Liver (tissue), 9 donors: ENCODE data around the gene YIPF6. TPM values are rescaled to one million over a fixed set of nuclear protein-coding genes. Genes with fewer than 3 reads are reported as not detected.

Source experiments
- DNase-seq: peaks from one replicate; pipeline ENCODE4 v3.0.0-alpha.2; 2017; ENCODE audit warnings: low spot score
- H3K27ac ChIP-seq, 2 donors: one replicate each; pipeline ENCODE4 v1.7.0; 2013; ENCODE audit warnings: inconsistent platforms in 2 of 2, low read length in 2 of 2, control low read depth in 1 of 2, low read depth in 1 of 2, mild to moderate bottlenecking in 1 of 2
- H3K27me3 ChIP-seq, 4 donors: one replicate each; pipeline versions ENCODE4 v1.6.1 to v1.7.0; 2013; ENCODE audit warnings: low read length in 3 of 4, inconsistent platforms in 1 of 4, mild to moderate bottlenecking in 1 of 4, moderate library complexity in 1 of 4; ENCODE audit not compliant: control insufficient read depth in 4 of 4, insufficient read depth in 4 of 4
- H3K36me3 ChIP-seq, 4 donors: one replicate each; pipeline versions ENCODE4 v1.6.1 to v1.7.0; 2013; ENCODE audit warnings: low read length in 3 of 4, mild to moderate bottlenecking in 3 of 4, low read depth in 1 of 4, moderate library complexity in 1 of 4; ENCODE audit not compliant: control insufficient read depth in 4 of 4, insufficient read depth in 3 of 4
- H3K4me1 ChIP-seq, 4 donors: one replicate each; pipeline versions ENCODE4 v1.6.1 to v1.7.0; 2013; ENCODE audit warnings: low read length in 3 of 4, mild to moderate bottlenecking in 3 of 4, moderate library complexity in 1 of 4; ENCODE audit not compliant: control insufficient read depth in 4 of 4, insufficient read depth in 4 of 4
- H3K4me3 ChIP-seq, 3 donors: one replicate each; pipeline versions ENCODE4 v1.6.1 to v1.7.0; 2013; ENCODE audit warnings: low read length in 3 of 3, control low read depth in 1 of 3, low read depth in 1 of 3, mild to moderate bottlenecking in 1 of 3
- H3K9ac ChIP-seq, 2 donors: one replicate each; pipeline ENCODE4 v1.7.0; 2013; ENCODE audit warnings: low read length in 2 of 2, mild to moderate bottlenecking in 2 of 2, moderate library complexity in 2 of 2, control low read depth in 1 of 2, low read depth in 1 of 2
- H3K9me3 ChIP-seq, 4 donors: one replicate each; pipeline versions ENCODE4 v1.6.1 to v1.7.0; 2013; ENCODE audit warnings: low read length in 3 of 4; ENCODE audit not compliant: control insufficient read depth in 4 of 4
- ATF3 ChIP-seq: IDR thresholded peaks from 2 replicates; pipeline ENCODE4 v1.6.1; 2016; ENCODE audit warnings: antibody characterized with exemption
- CTCF ChIP-seq: fragments of 150-350 bp; IDR thresholded peaks from 2 replicates; pipeline ENCODE4 v1.5.1; 2017; ENCODE audit warnings: improper control_type of control experiment, low read depth, low read length; ENCODE audit not compliant: missing input control
- EGR1 ChIP-seq, 2 donors: IDR thresholded peaks; 2 replicates each; pipeline ENCODE4 v1.6.1; 2016 to 2018; ENCODE audit warnings: antibody characterized with exemption in 2 of 2, low read depth in 2 of 2
- FOXA1 ChIP-seq: IDR thresholded peaks from 2 replicates; pipeline ENCODE4 v1.6.1; 2016; ENCODE audit warnings: antibody characterized with exemption
- FOXA2 ChIP-seq: IDR thresholded peaks from 2 replicates; pipeline ENCODE4 v1.6.1; 2016; ENCODE audit warnings: antibody characterized with exemption
- GABPA ChIP-seq, 2 donors: IDR thresholded peaks in 1 of 2; conservative IDR thresholded peaks in 1 of 2; 2 replicates each; pipeline ENCODE4 v1.6.1; 2016; ENCODE audit warnings: antibody characterized with exemption in 2 of 2, mild to moderate bottlenecking in 1 of 2, moderate library complexity in 1 of 2
- HNF4A ChIP-seq, 2 donors: conservative IDR thresholded peaks; 2 replicates each; pipeline ENCODE4 v1.6.1; 2016; ENCODE audit warnings: antibody characterized with exemption in 2 of 2, mild to moderate bottlenecking in 2 of 2
- HNF4G ChIP-seq: IDR thresholded peaks from 2 replicates; pipeline ENCODE4 v1.6.1; 2016; ENCODE audit warnings: antibody characterized with exemption
- JUND ChIP-seq, 2 donors: IDR thresholded peaks; 2 replicates each; pipeline ENCODE4 v1.6.1; 2016; ENCODE audit warnings: antibody characterized with exemption in 2 of 2
- NR2F2 ChIP-seq: IDR thresholded peaks from 2 replicates; pipeline ENCODE4 v1.6.1; 2016; ENCODE audit warnings: antibody characterized with exemption
- RAD21 ChIP-seq, 2 donors: IDR thresholded peaks; 2 replicates each; pipeline ENCODE4 v1.6.1; 2016; ENCODE audit warnings: antibody characterized with exemption in 2 of 2, mild to moderate bottlenecking in 2 of 2
- REST ChIP-seq: IDR thresholded peaks from 2 replicates; pipeline ENCODE4 v1.6.1; 2016; ENCODE audit warnings: antibody characterized with exemption, mild to moderate bottlenecking
- RXRA ChIP-seq, 2 donors: IDR thresholded peaks; 2 replicates each; pipeline ENCODE4 v1.6.1; 2017 to 2018; ENCODE audit warnings: antibody characterized with exemption in 2 of 2, mild to moderate bottlenecking in 1 of 2
- SP1 ChIP-seq: IDR thresholded peaks from 2 replicates; pipeline ENCODE4 v1.6.1; 2018; ENCODE audit warnings: antibody characterized with exemption, mild to moderate bottlenecking
- TAF1 ChIP-seq: conservative IDR thresholded peaks from 2 replicates; pipeline ENCODE4 v1.6.1; 2016; ENCODE audit warnings: antibody characterized with exemption, mild to moderate bottlenecking
- YY1 ChIP-seq: IDR thresholded peaks from 2 replicates; pipeline ENCODE4 v1.6.1; 2016; ENCODE audit warnings: antibody characterized with exemption, mild to moderate bottlenecking
- whole genome bisulfite sequencing: extraction: QIAGEN DNeasy Blood & Tissue Kit; methylation state at CpG from one replicate; pipeline ENCODE4 v1.1.7; 2013; 5-methylcytosine and 5-hydroxymethylcytosine counted together
- polyA plus RNA-seq, 2 donors: library from polyadenylated mRNA; stranded (reverse) in 1 of 2; unstranded in 1 of 2; fragments of 200-250 nt in 1 of 2; fragments of >200 nt in 1 of 2; fragmentation: Nextera tagmentation in 1 of 2; extraction: Ambion mirVana in 1 of 2; gene quantifications; one replicate each; pipeline versions ENCODE4 v1.2.1 to v1.2.3, GENCODE V29; 2013 to 2015
- total RNA-seq, 2 donors: library from RNA; depleted of rRNA; stranded (reverse); fragments of >200 nt; gene quantifications; one replicate each; pipeline ENCODE4 v1.2.3, GENCODE V29; 2014
- TF ChIP-seq, protein P1 (sequence below): IDR thresholded peaks from 2 replicates; pipeline ENCODE4 v1.6.1; 2016; ENCODE audit warnings: antibody characterized with exemption
- TF ChIP-seq, protein P2 (sequence below): IDR thresholded peaks from 2 replicates; pipeline ENCODE4 v1.6.1; 2016; ENCODE audit warnings: antibody characterized with exemption
- donor health status: healthy.
- donor health status: healthy.
- donor health status: healthy.
- donor health status: healthy.
- donor health status: healthy.

YIPF6 gene
- total and polyA plus RNA-seq, 4 donors: 11.9 to 36.3 (median 28.4) TPM

DNA sequence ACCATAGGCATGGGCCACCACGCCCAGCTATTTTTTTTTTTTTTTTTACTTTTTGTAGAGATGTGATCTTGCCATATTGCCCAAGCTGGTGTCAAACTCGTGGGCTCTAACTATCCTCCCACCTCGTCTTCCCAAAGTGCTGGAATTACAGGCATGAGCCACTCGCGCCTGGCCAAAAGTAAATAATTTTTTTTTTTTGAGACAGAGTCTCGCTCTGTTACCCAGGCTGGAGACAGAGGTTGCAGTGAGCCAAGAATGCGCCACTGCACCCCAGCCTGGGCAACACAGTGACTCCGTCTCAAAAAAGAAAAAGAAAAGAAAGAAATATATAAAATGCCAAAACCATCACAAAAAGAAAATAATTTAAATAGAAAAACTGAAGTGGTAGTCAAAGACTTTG, 47.1 kb upstream of the YIPF6 start (continued):
- no peak for TF ChIP-seq EGR1 (IDR thresholded peaks at IDR 0.05; ENCODE audit: low read depth in 2 of 2)

DNA sequence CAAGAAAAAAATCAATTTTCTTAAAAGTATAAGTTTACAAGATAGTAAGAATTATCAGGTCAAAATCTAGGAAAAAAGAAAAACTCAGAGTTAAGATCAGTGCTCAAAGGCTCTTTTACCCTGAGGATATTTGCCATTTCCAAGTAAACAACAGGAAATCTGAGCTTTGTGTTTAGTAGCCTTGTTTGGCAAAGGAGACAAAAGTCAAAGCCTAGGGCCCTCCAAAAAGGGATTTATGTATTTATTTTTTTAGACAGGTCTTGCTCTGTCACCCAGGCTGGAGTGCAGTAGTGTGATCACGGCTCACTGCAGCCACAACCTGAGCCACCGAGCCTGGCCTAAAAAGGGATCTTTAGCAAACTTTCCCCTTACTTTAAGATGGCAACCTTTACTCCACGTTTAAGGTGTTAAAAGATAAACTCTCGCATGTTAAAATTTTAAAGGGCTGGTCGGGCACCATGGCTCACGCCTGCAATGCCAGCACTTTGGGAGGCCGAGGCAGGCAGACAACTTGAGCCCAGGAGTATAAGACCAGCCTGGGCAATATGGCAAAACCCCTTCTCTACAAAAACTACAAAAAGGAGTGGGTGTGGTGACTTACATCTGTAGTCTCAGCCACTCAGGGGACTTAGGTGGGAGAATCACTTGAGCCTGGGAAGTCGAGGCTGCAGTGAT, 44.2 kb upstream of the YIPF6 start:
- Histone ChIP-seq H3K36me3 (no peaks in the 10 kb centered on the region), H3K27ac (no peak overlapping the region), H3K27me3 (peaks cover 0 to 2% (median 0%) of the 10 kb centered on the region in 4 donors), H3K9me3 (no peaks in the 10 kb centered on the region), H3K4me1 (no peaks in the 10 kb centered on the region), H3K9ac (no peak overlapping the region), H3K4me3 (no peak overlapping the region)
- WGBS: 81% methylated on average over 8 of the region's 8 CpGs
- TF ChIP-seq EGR1 (IDR thresholded peaks at IDR 0.05; ENCODE audit: low read depth in 2 of 2) (no peak), JUND (IDR thresholded peaks at IDR 0.05) (no peak), ATF3 (no peak), RXRA (IDR thresholded peaks at IDR 0.05) (no peak), HNF4A (conservative IDR thresholded peaks at IDR 0.05) (no peak), NR2F2 (no peak), FOXA1 (no peak), RAD21 (IDR thresholded peaks at IDR 0.05) (no peak), CTCF (no peak), SP1 (no peak), TAF1 (no peak), REST (no peak), GABPA (IDR thresholded peaks at IDR 0.05 in 1 of 2, conservative IDR thresholded peaks at IDR 0.05 in 1 of 2) (no peak), HNF4G (no peak), YY1 (no peak), FOXA2 (no peak)
- TF ChIP-seq, protein P1, sequence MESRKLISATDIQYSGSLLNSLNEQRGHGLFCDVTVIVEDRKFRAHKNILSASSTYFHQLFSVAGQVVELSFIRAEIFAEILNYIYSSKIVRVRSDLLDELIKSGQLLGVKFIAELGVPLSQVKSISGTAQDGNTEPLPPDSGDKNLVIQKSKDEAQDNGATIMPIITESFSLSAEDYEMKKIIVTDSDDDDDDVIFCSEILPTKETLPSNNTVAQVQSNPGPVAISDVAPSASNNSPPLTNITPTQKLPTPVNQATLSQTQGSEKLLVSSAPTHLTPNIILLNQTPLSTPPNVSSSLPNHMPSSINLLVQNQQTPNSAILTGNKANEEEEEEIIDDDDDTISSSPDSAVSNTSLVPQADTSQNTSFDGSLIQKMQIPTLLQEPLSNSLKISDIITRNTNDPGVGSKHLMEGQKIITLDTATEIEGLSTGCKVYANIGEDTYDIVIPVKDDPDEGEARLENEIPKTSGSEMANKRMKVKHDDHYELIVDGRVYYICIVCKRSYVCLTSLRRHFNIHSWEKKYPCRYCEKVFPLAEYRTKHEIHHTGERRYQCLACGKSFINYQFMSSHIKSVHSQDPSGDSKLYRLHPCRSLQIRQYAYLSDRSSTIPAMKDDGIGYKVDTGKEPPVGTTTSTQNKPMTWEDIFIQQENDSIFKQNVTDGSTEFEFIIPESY: no peak
- TF ChIP-seq, protein P2, sequence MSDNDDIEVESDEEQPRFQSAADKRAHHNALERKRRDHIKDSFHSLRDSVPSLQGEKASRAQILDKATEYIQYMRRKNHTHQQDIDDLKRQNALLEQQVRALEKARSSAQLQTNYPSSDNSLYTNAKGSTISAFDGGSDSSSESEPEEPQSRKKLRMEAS: no peak
- DNase-seq: no peak
